Tibial artery (tissue), 4 donors: ENCODE data around the gene SYT11.
"Not testable (repeated sequence)": the region's sequence is repeated elsewhere in the genome, so short reads cannot be mapped to it uniquely, and the experiment has no call there.

ENCODE experiments used
- DNase-seq, 2 donors: peaks; one replicate each; pipeline ENCODE4 v3.0.0-alpha.2; 2019
- H3K27ac ChIP-seq, 2 donors: fragments of 200-600 bp; sonication (generic) in 1 of 2; 1 replicate in 1 of 2; 2 replicates in 1 of 2; pipeline ENCODE4 v1.5.1; 2018 to 2019; ENCODE audit warnings: mild to moderate bottlenecking in 1 of 2
- H3K27me3 ChIP-seq, 2 donors: fragments of 200-600 bp; sonication (generic) in 1 of 2; one replicate each; pipeline versions ENCODE4 v1.5.1 to v1.6.0; 2016 to 2019
- H3K36me3 ChIP-seq, 3 donors: fragments of 200-600 bp; sonication (generic) in 2 of 3; one replicate each; pipeline ENCODE4 v1.5.1; 2016 to 2019; ENCODE audit warnings: mild to moderate bottlenecking in 2 of 3
- H3K4me1 ChIP-seq, 4 donors: fragments of 200-600 bp; sonication (generic) in 2 of 4; 1 replicate in 3 of 4; 2 replicates in 1 of 4; pipeline ENCODE4 v1.5.1; 2016 to 2019
- H3K4me3 ChIP-seq, 2 donors: fragments of 200-600 bp; sonication (generic) in 1 of 2; 1 replicate in 1 of 2; 2 replicates in 1 of 2; pipeline ENCODE4 v1.5.1; 2018 to 2019; ENCODE audit warnings: mild to moderate bottlenecking in 2 of 2
- H3K9me3 ChIP-seq, 3 donors: fragments of 200-600 bp; sonication (generic) in 1 of 3; one replicate each; pipeline ENCODE4 v1.5.1; 2016 to 2019
- intact Hi-C: fragments of 100-400 bp; cut with DNase I; formaldehyde crosslinking; loops from one replicate; pipeline ENCODE4 v1.15.0; 2023; ENCODE audit warnings: low total_unique reads
- TF ChIP-seq, protein P1 (sequence below), 2 experiments: fragments of 200-600 bp in 1 of 2; fragments of 450-650 bp in 1 of 2; IDR thresholded peaks; one replicate each; pipeline ENCODE4 v1.5.1; 2017 to 2019; ENCODE audit warnings: antibody characterized with exemption in 2 of 2, mild to moderate bottlenecking in 1 of 2, moderate library complexity in 1 of 2

The SYT11 gene

GRCh38 chr1:155888481-155888880 lies 29.1 kb downstream of the SYT11 start:
- Histone ChIP-seq H3K4me1 (peaks cover 0 to 12% (median 11%) of the 10 kb centered on the region in 4 donors), H3K9me3 (no peaks in the 10 kb centered on the region), H3K27me3 (no peaks in the 10 kb centered on the region), H3K36me3 (peaks cover 0 to 7% (median 0%) of the 10 kb centered on the region in 3 donors), H3K27ac (no peak overlapping the region), H3K4me3 (no peak overlapping the region)
- intact Hi-C loops, result no loop called here
- TF ChIP-seq, protein P1, sequence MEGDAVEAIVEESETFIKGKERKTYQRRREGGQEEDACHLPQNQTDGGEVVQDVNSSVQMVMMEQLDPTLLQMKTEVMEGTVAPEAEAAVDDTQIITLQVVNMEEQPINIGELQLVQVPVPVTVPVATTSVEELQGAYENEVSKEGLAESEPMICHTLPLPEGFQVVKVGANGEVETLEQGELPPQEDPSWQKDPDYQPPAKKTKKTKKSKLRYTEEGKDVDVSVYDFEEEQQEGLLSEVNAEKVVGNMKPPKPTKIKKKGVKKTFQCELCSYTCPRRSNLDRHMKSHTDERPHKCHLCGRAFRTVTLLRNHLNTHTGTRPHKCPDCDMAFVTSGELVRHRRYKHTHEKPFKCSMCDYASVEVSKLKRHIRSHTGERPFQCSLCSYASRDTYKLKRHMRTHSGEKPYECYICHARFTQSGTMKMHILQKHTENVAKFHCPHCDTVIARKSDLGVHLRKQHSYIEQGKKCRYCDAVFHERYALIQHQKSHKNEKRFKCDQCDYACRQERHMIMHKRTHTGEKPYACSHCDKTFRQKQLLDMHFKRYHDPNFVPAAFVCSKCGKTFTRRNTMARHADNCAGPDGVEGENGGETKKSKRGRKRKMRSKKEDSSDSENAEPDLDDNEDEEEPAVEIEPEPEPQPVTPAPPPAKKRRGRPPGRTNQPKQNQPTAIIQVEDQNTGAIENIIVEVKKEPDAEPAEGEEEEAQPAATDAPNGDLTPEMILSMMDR (IDR thresholded peaks at IDR 0.05), result no peak
- no peak for DNase-seq

DNA sequence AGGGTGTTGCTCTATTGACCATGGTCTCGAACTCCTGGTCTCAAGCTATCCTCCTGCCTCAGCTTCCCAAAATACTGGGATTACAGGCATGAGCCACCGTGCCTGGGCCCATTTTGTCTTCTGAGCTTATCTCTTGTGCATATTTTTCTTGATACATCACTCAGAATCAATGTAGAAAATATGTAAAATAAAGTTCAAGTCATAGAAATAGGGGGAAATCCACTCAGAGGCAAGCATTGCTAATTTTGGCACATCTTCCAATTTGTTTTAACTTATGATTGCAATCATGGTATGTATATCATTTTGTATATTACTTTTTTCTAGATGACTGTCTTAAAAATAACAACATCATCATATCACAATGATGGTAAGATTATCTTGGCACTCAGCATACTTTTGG lies 30.2 kb downstream of the SYT11 start:
- intact Hi-C loops, result no loop called here
- Histone ChIP-seq H3K36me3 (peaks cover 0 to 7% (median 0%) of the 10 kb centered on the region in 3 donors), H3K4me1 (peaks cover 0 to 21% (median 16%) of the 10 kb centered on the region in 4 donors), H3K9me3 (no peaks in the 10 kb centered on the region), H3K27ac (no peak overlapping the region), H3K27me3 (no peaks in the 10 kb centered on the region), H3K4me3 (no peak overlapping the region)
- TF ChIP-seq, protein P1 (IDR thresholded peaks at IDR 0.05), result no peak
- no peak for DNase-seq

- intact Hi-C loops, result no loop called here
- peaks cover 0 to 7% (median 0%) of the 10 kb centered on the region in 3 donors for H3K36me3 ChIP-seq
- no peak for DNase-seq
- TF ChIP-seq, protein P1 (IDR thresholded peaks at IDR 0.05), result no peak
- H3K4me1 ChIP-seq, result peaks cover 0 to 21% (median 16%) of the 10 kb centered on the region in 4 donors
- no peak overlapping the region for H3K4me3 ChIP-seq
- no peaks in the 10 kb centered on the region for H3K9me3 ChIP-seq
- H3K27ac ChIP-seq, result no peak overlapping the region
- no peaks in the 10 kb centered on the region for H3K27me3 ChIP-seq
Measured at GRCh38 chr1:155890251-155890650, 30.9 kb downstream of the SYT11 start.

DNA sequence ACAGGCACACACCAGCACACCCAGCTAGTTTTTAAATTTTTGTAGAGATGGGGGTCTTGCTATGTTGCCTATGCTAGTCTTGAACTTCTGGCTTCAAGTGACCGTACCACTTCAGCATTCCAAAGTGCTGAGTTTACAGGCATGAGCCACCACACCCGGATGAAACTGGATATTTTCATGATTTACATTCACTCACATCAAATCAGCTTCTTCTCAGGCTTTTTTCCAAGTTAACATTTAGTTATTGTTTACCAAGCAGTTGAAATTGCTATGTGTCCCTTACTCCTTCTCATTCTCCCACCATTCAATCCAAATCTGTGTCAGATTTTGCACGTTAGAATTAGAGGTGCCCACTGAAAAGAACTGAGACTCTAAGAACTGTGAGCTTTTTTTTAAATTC lies 33.4 kb downstream of the SYT11 start:
- Histone ChIP-seq H3K27ac (peak overlapping the region; percentile 69 to 78), H3K9me3 (no peaks in the 10 kb centered on the region), H3K36me3 (peaks cover 5 to 22% (median 19%) of the 10 kb centered on the region in 3 donors), H3K4me3 (no peak overlapping the region), H3K27me3 (no peaks in the 10 kb centered on the region), H3K4me1 (peaks cover 0 to 21% (median 16%) of the 10 kb centered on the region in 4 donors)
- DNase-seq, result no peak
- intact Hi-C loops, result no loop called here
- TF ChIP-seq, protein P1 (IDR thresholded peaks at IDR 0.05), result no peak

- Histone ChIP-seq H3K4me3 (no peak overlapping the region), H3K4me1 (peaks cover 0 to 21% (median 16%) of the 10 kb centered on the region in 4 donors), H3K27ac (peak overlapping the region; percentile 69 to 78), H3K36me3 (peaks cover 5 to 22% (median 22%) of the 10 kb centered on the region in 3 donors), H3K27me3 (no peaks in the 10 kb centered on the region), H3K9me3 (no peaks in the 10 kb centered on the region)
- TF ChIP-seq, protein P1 (IDR thresholded peaks at IDR 0.05), result no peak
- DNase-seq, result peak in 1 of 2 donors; percentile 32
- intact Hi-C loops, result no loop called here
Measured at GRCh38 chr1:155893389-155894142, 34.2 kb downstream of the SYT11 start.

GRCh38 chr1:155895617-155896016 lies 36.2 kb downstream of the SYT11 start:
- H3K27ac ChIP-seq, H3K9me3 ChIP-seq, H3K27me3 ChIP-seq, DNase-seq, intact Hi-C loops, H3K4me3 ChIP-seq: not testable (repeated sequence)
- H3K36me3 ChIP-seq, result peaks cover 21 to 42% (median 41%) of the 10 kb centered on the region in 3 donors
- peaks cover 0 to 21% (median 16%) of the 10 kb centered on the region in 4 donors for H3K4me1 ChIP-seq

GRCh38 chr1:155896476-155896875 lies 37.1 kb downstream of the SYT11 start:
- H3K9me3 ChIP-seq, intact Hi-C loops, H3K27ac ChIP-seq, DNase-seq, H3K4me3 ChIP-seq, H3K27me3 ChIP-seq: not testable (repeated sequence)
- Histone ChIP-seq H3K36me3 (peaks cover 30 to 50% (median 49%) of the 10 kb centered on the region in 3 donors), H3K4me1 (peaks cover 0 to 21% (median 16%) of the 10 kb centered on the region in 4 donors)
